Hepatocyte (in vitro differentiated cells): ENCODE results near the gene DDX41. TPM values are rescaled to one million over a fixed set of nuclear protein-coding genes. Genes with fewer than 3 reads are reported as not detected.

Experiments
- DNase-seq: peaks from one replicate; pipeline ENCODE4 v3.0.0-alpha.2; 2016; ENCODE audit warnings: low spot score
- H2AFZ ChIP-seq: fragments of 200-600 bp; sonication (generic); 2 replicates; pipeline ENCODE4 v1.6.0; 2016; ENCODE audit warnings: antibody characterized with exemption, mild to moderate bottlenecking
- H3K27ac ChIP-seq: fragments of 200-600 bp; sonication (generic); 2 replicates; pipeline ENCODE4 v1.5.1; 2016; ENCODE audit warnings: mild to moderate bottlenecking
- H3K27me3 ChIP-seq: fragments of 200-600 bp; sonication (generic); 2 replicates; pipeline ENCODE4 v1.6.1; 2016
- H3K36me3 ChIP-seq: fragments of 200-600 bp; sonication (generic); replicated peaks from 2 replicates; pipeline ENCODE4 v1.5.1; 2016; ENCODE audit warnings: low read depth; ENCODE audit not compliant: insufficient read depth
- H3K4me1 ChIP-seq: fragments of 200-600 bp; sonication (generic); 2 replicates; pipeline ENCODE4 v1.5.1; 2016; ENCODE audit warnings: mild to moderate bottlenecking, moderate library complexity; ENCODE audit not compliant: insufficient read depth
- H3K4me2 ChIP-seq: fragments of 200-600 bp; sonication (generic); 2 replicates; pipeline ENCODE4 v1.6.0; 2016
- H3K4me3 ChIP-seq: fragments of 200-600 bp; sonication (generic); 2 replicates; pipeline ENCODE4 v1.5.1; 2016; ENCODE audit warnings: mild to moderate bottlenecking
- H3K79me2 ChIP-seq: fragments of 200-600 bp; sonication (generic); 2 replicates; pipeline ENCODE4 v1.6.0; 2017; ENCODE audit warnings: mild to moderate bottlenecking
- H3K9me2 ChIP-seq: fragments of 200-600 bp; sonication (generic); replicated peaks from 2 replicates; pipeline ENCODE4 v1.6.0; 2017; ENCODE audit warnings: mild to moderate bottlenecking; ENCODE audit not compliant: insufficient read depth
- H3K9me3 ChIP-seq: fragments of 200-600 bp; sonication (generic); 2 replicates; pipeline ENCODE4 v1.5.1; 2016; ENCODE audit warnings: low read depth, mild to moderate bottlenecking
- H4K20me1 ChIP-seq: fragments of 200-600 bp; sonication (generic); 2 replicates; pipeline ENCODE4 v1.6.0; 2016; ENCODE audit warnings: mild to moderate bottlenecking; ENCODE audit not compliant: insufficient read depth, poor library complexity, severe bottlenecking
- EZH2 ChIP-seq: fragments of 200-600 bp; sonication (generic); IDR thresholded peaks from 2 replicates; pipeline ENCODE4 v1.6.1; 2016; ENCODE audit warnings: antibody characterized with exemption, mild to moderate bottlenecking, borderline replicate concordance
- EZH2phosphoT487 ChIP-seq: fragments of 200-600 bp; sonication (generic); IDR thresholded peaks from one replicate; pipeline ENCODE4 v1.6.1; 2018; ENCODE audit warnings: antibody characterized with exemption, mild to moderate bottlenecking, low read depth, moderate library complexity; ENCODE audit not compliant: unreplicated experiment, severe bottlenecking
- WGBS: methylation state at CpG from one replicate; pipeline ENCODE4 v1.1.6; 2016; ENCODE audit warnings: low lambda C conversion rate; ENCODE audit errors: missing lambda C conversion rate; 5-methylcytosine and 5-hydroxymethylcytosine counted together
- polyA plus RNA-seq: library from polyadenylated mRNA; unstranded; fragments of >200 nt; fragmentation: Nextera tagmentation; extraction: Ambion mirVana; gene quantifications from 2 replicates; pipeline ENCODE4 v1.2.1, GENCODE V29; 2016
- total RNA-seq: library from RNA; depleted of rRNA; stranded (reverse); fragments of >200 nt; gene quantifications from 2 replicates; pipeline ENCODE4 v1.2.3, GENCODE V29; 2014
- TF ChIP-seq, protein P1 (sequence below): fragments of 200-600 bp; sonication (generic); IDR thresholded peaks from 2 replicates; pipeline ENCODE4 v1.5.1; 2016; ENCODE audit warnings: antibody characterized with exemption, mild to moderate bottlenecking; ENCODE audit not compliant: poor library complexity

The DDX41 gene
- total and polyA plus RNA-seq, 2 experiments from 2014 or later, result 45.0 to 50.7 TPM

DNA sequence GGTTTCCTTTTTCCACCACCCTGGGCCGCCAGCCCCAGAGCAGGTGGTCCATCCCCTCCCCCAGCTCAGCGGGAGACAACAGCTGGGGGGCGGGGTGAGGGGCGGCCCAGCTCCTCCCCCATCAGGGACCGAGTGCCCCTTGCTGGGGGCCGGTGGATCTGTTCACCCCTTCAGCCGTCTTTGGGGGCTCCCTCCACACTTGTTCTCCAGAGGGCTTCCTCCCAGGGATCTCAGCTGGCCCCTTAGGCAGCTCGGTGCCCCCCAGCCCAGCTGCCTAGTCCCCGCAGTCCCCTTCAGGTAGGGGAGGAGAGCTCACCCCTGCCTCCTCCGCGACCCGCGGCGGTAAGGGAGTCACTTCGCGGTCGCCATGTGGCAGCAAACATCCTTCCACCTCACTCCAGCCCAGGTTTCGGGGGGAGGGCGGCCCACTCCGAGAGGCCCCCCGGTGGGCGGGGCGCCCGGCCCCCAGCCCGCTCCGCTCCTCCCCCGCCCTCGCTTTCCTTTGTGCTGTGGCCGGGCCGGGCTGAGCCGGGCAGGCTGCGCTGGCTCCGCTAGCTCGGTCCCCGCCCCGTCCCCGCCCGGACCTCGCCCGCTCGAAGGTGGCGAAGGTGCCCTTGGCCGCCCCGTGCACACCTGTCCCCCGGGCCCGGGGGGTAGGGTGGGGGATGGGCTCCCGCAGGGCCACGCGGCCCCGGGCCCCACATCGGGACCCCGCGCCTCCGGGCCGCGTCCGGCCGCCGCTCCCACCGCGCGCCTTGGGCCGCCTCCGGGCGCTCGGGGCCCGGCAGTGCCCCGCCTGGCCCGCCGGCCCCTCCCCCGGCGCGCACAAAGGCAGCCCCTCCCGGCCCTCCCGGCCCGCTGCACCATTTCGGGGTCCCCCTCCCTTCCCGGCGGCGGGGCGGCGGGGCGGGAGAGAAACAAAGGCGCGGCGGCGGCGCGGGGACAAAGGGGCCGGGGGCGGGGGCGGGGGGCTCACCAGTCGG is 44.0 kb downstream of the DDX41 start:
- H3K4me1 ChIP-seq, result peaks cover 17% of the 10 kb centered on the region
- peak overlapping the region; percentile 96 for H3K4me2 ChIP-seq
- TF ChIP-seq EZH2phosphoT487, result no peak
- TF ChIP-seq, protein P1, sequence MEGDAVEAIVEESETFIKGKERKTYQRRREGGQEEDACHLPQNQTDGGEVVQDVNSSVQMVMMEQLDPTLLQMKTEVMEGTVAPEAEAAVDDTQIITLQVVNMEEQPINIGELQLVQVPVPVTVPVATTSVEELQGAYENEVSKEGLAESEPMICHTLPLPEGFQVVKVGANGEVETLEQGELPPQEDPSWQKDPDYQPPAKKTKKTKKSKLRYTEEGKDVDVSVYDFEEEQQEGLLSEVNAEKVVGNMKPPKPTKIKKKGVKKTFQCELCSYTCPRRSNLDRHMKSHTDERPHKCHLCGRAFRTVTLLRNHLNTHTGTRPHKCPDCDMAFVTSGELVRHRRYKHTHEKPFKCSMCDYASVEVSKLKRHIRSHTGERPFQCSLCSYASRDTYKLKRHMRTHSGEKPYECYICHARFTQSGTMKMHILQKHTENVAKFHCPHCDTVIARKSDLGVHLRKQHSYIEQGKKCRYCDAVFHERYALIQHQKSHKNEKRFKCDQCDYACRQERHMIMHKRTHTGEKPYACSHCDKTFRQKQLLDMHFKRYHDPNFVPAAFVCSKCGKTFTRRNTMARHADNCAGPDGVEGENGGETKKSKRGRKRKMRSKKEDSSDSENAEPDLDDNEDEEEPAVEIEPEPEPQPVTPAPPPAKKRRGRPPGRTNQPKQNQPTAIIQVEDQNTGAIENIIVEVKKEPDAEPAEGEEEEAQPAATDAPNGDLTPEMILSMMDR, result peak; percentile 10
- peaks cover 49% of the 10 kb centered on the region for H3K79me2 ChIP-seq
- peak overlapping the region; percentile 92 for H3K4me3 ChIP-seq
- 2% methylated on average over 16 of the region's 93 CpGs for WGBS
- peak overlapping the region; percentile 87 for H3K27ac ChIP-seq
- peak; percentile 78 for DNase-seq
- H4K20me1 ChIP-seq, result peaks cover 47% of the 10 kb centered on the region
- H3K9me2 ChIP-seq, result no peaks in the 10 kb centered on the region
- H3K9me3 ChIP-seq, result no peaks in the 10 kb centered on the region
- peak overlapping the region; percentile 68 for H2AFZ ChIP-seq
- H3K36me3 ChIP-seq, result no peaks in the 10 kb centered on the region
- H3K27me3 ChIP-seq, result no peaks in the 10 kb centered on the region

DNA sequence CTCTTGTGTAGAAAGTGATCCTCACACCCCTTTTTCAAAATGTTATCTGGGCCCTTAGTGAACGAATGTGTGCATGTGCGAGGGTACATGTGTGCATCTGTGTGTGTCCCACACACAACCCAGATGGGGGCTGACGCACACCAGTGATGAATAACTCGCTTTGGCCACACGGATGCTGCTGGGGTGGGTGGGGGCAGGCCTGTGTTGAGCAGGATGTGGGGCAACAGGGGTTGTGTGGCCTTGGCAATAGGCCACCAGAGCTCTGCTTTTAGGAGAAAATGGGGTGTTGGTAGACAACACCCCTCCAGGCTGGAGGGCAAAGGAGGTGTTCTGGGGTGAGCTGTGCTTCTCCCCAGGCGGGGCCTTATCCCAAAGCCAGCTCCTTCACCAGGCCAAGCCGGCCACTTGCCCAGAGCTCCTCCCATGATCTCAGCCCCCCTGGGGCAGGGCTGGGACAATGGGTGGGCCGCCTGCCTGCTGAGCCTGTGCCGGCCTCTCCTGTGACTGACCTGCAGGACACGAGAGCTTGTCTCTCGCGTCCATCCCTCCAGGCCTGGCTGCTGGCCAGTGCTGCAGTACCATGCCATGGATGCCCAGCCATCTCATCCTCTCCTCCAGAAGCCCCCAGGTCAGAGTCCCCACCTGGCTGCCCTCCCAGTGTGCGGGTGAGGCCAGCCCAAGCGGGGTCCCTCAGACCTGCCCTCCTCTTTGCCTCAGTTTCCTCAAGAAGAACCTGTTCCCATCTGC is 45.0 kb downstream of the DDX41 start:
- Histone ChIP-seq H3K4me2 (peak overlapping the region; percentile 96), H2AFZ (no peak overlapping the region), H3K27ac (no peak overlapping the region), H3K9me3 (no peaks in the 10 kb centered on the region), H3K27me3 (no peaks in the 10 kb centered on the region), H3K36me3 (no peaks in the 10 kb centered on the region), H3K4me1 (peaks cover 17% of the 10 kb centered on the region), H3K4me3 (peak overlapping the region; percentile 92), H3K9me2 (no peaks in the 10 kb centered on the region), H4K20me1 (peaks cover 47% of the 10 kb centered on the region), H3K79me2 (peaks cover 49% of the 10 kb centered on the region)
- 51% methylated on average over 14 of the region's 14 CpGs for WGBS
- no peak for TF ChIP-seq EZH2
- TF ChIP-seq, protein P1, result no peak
- TF ChIP-seq EZH2phosphoT487, result no peak
- no peak for DNase-seq

DNA sequence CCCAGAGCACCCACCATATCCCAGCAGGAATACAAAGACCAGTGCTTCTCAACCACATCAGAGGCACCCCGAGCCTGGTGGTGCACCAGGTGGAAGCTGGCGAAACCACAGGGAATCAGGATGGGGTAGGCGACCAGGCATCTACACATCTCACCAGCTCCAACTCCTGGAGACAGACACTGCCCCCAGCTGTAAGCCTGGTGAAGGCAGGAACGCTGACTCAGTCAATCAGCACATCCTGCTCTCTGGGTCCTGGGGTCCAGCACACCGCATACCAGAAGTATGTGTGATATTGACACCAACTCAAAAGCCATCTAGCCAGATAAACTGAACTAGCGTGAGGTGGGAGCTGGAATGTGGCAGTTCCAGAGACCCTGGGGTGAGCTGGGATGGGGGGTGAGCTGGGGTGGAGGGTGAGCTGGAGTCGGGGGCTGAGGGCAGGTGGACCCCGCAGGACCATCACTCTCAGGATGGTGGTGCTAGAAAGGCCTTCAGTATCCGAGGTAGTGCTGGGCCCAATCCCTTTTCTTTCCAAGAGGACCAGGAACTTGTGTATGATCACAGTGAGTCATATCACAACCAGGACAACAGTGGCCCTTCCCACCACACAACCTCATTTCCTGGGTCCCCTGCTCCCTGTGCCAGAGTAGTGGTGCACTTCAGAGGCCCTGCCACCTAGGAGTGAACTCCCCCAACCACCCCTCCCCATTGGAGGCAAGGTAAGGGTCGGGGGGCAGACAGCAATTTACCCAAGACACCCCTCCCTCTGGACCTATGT is 45.8 kb downstream of the DDX41 start:
- Histone ChIP-seq H3K4me3 (no peak overlapping the region), H3K36me3 (no peaks in the 10 kb centered on the region), H2AFZ (no peak overlapping the region), H3K27me3 (no peaks in the 10 kb centered on the region), H3K9me3 (no peaks in the 10 kb centered on the region), H3K27ac (no peak overlapping the region), H3K9me2 (no peaks in the 10 kb centered on the region), H3K4me1 (peaks cover 17% of the 10 kb centered on the region), H3K4me2 (peak overlapping the region; percentile 96), H4K20me1 (peaks cover 47% of the 10 kb centered on the region), H3K79me2 (peaks cover 49% of the 10 kb centered on the region)
- no peak for DNase-seq
- WGBS, result 82% methylated on average over 9 of the region's 10 CpGs
- no peak for TF ChIP-seq EZH2
- TF ChIP-seq, protein P1, result no peak
- TF ChIP-seq EZH2phosphoT487, result no peak
